ENCODE measurements around the gene ADAMTS16.

ADAMTS16 gene

DNA sequence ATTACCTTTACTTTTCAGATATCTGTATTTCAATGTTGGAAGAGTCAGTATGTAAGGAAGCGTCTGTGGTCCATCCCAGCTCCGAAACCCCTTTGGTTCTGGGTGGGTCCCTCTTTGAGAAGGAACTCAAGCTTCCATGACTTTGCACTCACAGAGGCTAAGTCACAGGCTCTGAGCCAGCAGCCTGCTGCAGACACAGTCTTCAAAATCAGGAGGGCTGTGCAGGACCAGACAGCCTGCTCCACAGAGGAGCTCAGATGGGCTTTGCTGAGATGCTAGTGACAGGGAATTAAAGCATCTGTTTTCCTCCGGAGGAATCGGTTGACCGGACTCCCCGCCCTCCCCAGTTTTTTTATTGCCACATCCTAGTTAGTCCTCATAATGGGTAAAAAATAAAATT is 155.9 kb downstream of the ADAMTS16 start:
- no peaks in the 10 kb centered on the region for H3K79me2 ChIP-seq (ENCODE audit: insufficient read depth, low read length)
- H3K9me3 ChIP-seq (ENCODE audit: low read length): no peaks in the 10 kb centered on the region
- no peak overlapping the region for H3K27ac ChIP-seq (ENCODE audit: low read depth, low read length, poor library complexity, severe bottlenecking)
- no peak overlapping the region for H3K4me2 ChIP-seq (ENCODE audit: low read length)
- H3F3A ChIP-seq (ENCODE audit: insufficient read depth, low read length): no peaks in the 10 kb centered on the region
- no peaks in the 10 kb centered on the region for H3K36me3 ChIP-seq (ENCODE audit: insufficient read depth, low read length)
- no peak overlapping the region for H3K4me3 ChIP-seq (ENCODE audit: low read depth, low read length, poor library complexity, severe bottlenecking)
- H3K9me2 ChIP-seq (ENCODE audit: low read depth, low read length): no peaks in the 10 kb centered on the region
- no peaks in the 10 kb centered on the region for H3K27me3 ChIP-seq (ENCODE audit: insufficient read depth, low read length)
- no peak overlapping the region for H2AFZ ChIP-seq (ENCODE audit: low read length)
- no peak overlapping the region for H3K9ac ChIP-seq (ENCODE audit: low read length)
- no peaks in the 10 kb centered on the region for H3K4me1 ChIP-seq (ENCODE audit: insufficient read depth, low read length, severe bottlenecking)
- H4K20me1 ChIP-seq (ENCODE audit: insufficient read depth, low read length): no peaks in the 10 kb centered on the region
- TF ChIP-seq EZH2 (IDR thresholded peaks at IDR 0.05; ENCODE audit: borderline replicate concordance, low read length): no peak
- TF ChIP-seq, protein P1, sequence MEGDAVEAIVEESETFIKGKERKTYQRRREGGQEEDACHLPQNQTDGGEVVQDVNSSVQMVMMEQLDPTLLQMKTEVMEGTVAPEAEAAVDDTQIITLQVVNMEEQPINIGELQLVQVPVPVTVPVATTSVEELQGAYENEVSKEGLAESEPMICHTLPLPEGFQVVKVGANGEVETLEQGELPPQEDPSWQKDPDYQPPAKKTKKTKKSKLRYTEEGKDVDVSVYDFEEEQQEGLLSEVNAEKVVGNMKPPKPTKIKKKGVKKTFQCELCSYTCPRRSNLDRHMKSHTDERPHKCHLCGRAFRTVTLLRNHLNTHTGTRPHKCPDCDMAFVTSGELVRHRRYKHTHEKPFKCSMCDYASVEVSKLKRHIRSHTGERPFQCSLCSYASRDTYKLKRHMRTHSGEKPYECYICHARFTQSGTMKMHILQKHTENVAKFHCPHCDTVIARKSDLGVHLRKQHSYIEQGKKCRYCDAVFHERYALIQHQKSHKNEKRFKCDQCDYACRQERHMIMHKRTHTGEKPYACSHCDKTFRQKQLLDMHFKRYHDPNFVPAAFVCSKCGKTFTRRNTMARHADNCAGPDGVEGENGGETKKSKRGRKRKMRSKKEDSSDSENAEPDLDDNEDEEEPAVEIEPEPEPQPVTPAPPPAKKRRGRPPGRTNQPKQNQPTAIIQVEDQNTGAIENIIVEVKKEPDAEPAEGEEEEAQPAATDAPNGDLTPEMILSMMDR (IDR thresholded peaks at IDR 0.05; ENCODE audit: low read length): no peak

DNA sequence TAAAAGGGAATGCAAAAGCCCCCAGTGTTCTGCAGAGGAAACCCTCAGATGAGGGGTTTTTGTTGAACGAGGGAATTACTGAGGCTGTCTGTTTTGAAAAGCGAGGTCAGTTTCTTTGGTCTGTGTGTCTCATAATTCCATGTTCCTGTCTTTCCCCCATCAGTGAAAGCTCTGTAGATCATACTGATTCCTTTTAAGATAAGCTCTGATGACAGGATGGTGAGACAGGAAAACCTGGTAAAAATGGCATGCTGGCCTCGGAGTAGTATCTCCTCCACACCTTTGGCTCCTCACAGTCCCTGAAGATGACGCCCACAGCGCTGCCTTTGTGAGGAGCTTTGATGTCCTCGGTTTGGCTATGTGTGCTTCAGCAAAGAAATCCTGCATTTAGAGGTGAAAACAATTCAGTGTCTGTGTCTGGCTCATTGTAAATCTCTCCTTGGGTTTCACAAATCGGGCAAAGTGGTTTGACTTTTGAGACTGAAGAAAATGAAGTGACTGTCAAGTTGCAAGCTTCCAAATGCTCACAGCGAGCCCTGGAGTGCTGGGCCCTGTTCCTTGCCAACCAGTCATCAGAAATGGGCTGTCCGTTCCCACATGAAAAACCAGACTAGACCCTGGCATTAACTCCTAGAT is 157.4 kb downstream of the ADAMTS16 start:
- no peaks in the 10 kb centered on the region for H3K9me3 ChIP-seq (ENCODE audit: low read length)
- H3K27ac ChIP-seq (ENCODE audit: low read depth, low read length, poor library complexity, severe bottlenecking): no peak overlapping the region
- no peaks in the 10 kb centered on the region for H3K4me1 ChIP-seq (ENCODE audit: insufficient read depth, low read length, severe bottlenecking)
- H3K4me2 ChIP-seq (ENCODE audit: low read length): no peak overlapping the region
- no peak overlapping the region for H2AFZ ChIP-seq (ENCODE audit: low read length)
- H3K36me3 ChIP-seq (ENCODE audit: insufficient read depth, low read length): no peaks in the 10 kb centered on the region
- no peaks in the 10 kb centered on the region for H3K79me2 ChIP-seq (ENCODE audit: insufficient read depth, low read length)
- H4K20me1 ChIP-seq (ENCODE audit: insufficient read depth, low read length): no peaks in the 10 kb centered on the region
- no peaks in the 10 kb centered on the region for H3K27me3 ChIP-seq (ENCODE audit: insufficient read depth, low read length)
- H3K9ac ChIP-seq (ENCODE audit: low read length): no peak overlapping the region
- H3F3A ChIP-seq (ENCODE audit: insufficient read depth, low read length): no peaks in the 10 kb centered on the region
- H3K4me3 ChIP-seq (ENCODE audit: low read depth, low read length, poor library complexity, severe bottlenecking): no peak overlapping the region
- no peaks in the 10 kb centered on the region for H3K9me2 ChIP-seq (ENCODE audit: low read depth, low read length)
- no peak for TF ChIP-seq EZH2 (IDR thresholded peaks at IDR 0.05; ENCODE audit: borderline replicate concordance, low read length)
- TF ChIP-seq, protein P1 (IDR thresholded peaks at IDR 0.05; ENCODE audit: low read length): no peak

DNA sequence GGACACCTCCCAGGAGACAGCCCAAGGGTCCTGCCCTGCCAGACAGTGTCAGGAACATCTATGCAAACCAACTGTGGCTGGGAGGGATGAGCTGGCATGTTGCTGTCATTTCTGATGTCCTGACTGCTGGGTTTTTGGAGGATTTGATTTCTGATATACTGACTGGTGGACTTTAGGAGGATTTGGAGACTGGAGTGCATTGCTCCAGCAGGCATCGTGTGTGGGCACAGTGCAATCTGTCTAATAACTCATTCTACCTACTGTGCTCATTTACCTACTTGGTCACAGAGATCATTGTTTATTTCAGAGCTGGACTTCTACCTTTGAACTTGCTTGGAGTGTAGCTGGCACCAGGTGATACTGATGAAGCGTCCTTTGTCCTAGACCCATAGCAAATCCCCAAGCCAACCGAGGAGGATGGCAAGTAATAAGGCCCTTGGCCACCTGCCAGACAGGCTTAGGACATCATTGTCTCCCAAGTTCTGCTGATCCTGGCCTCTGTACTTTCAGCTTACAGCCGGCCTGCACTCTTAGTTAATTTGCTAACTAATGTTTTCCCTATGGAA is 158.0 kb downstream of the ADAMTS16 start:
- Histone ChIP-seq H3K4me1 (ENCODE audit: insufficient read depth, low read length, severe bottlenecking) (no peaks in the 10 kb centered on the region), H3F3A (ENCODE audit: insufficient read depth, low read length) (no peaks in the 10 kb centered on the region), H3K36me3 (ENCODE audit: insufficient read depth, low read length) (no peaks in the 10 kb centered on the region), H3K9me2 (ENCODE audit: low read depth, low read length) (no peaks in the 10 kb centered on the region), H3K9me3 (ENCODE audit: low read length) (no peaks in the 10 kb centered on the region), H4K20me1 (ENCODE audit: insufficient read depth, low read length) (no peaks in the 10 kb centered on the region), H2AFZ (ENCODE audit: low read length) (no peak overlapping the region), H3K79me2 (ENCODE audit: insufficient read depth, low read length) (no peaks in the 10 kb centered on the region), H3K4me3 (ENCODE audit: low read depth, low read length, poor library complexity, severe bottlenecking) (no peak overlapping the region), H3K4me2 (ENCODE audit: low read length) (no peak overlapping the region), H3K27me3 (ENCODE audit: insufficient read depth, low read length) (no peaks in the 10 kb centered on the region), H3K27ac (ENCODE audit: low read depth, low read length, poor library complexity, severe bottlenecking) (no peak overlapping the region), H3K9ac (ENCODE audit: low read length) (no peak overlapping the region)
- TF ChIP-seq, protein P1 (IDR thresholded peaks at IDR 0.05; ENCODE audit: low read length): no peak
- no peak for TF ChIP-seq EZH2 (IDR thresholded peaks at IDR 0.05; ENCODE audit: borderline replicate concordance, low read length)
